HepG2 (cell line): Measurements from ENCODE around the gene CCDC106. TPM values are rescaled to one million over a fixed set of nuclear protein-coding genes. Genes with fewer than 3 reads are reported as not detected.
A peak's percentile ranks its signal among the peaks of the same experiment; 100 is the strongest.

ENCODE experiments used
- CCDC6 ChIP-seq: sonication (generic); formaldehyde crosslinking; IDR thresholded peaks from 2 replicates; pipeline ENCODE4 v1.8.1; 2022; ENCODE audit warnings: mild to moderate bottlenecking, missing genetic modification reagents, moderate library complexity
- CREB1 ChIP-seq, 2 experiments: fragments of 450-650 bp in 1 of 2; IDR thresholded peaks; 2 replicates each; pipeline ENCODE4 v1.6.1; 2016 to 2017; ENCODE audit warnings: control low read depth in 1 of 2, mild to moderate bottlenecking in 1 of 2, missing compliant biosample characterization in 1 of 2, missing genetic modification characterization in 1 of 2
- DBP ChIP-seq: sonication (generic); formaldehyde crosslinking; IDR thresholded peaks from 2 replicates; pipeline ENCODE4 v1.4.0; 2020; ENCODE audit warnings: missing genetic modification reagents; ENCODE audit errors: not compliant biosample characterization
- DNMT1 ChIP-seq: sonication (generic); formaldehyde crosslinking; IDR thresholded peaks from 2 replicates; pipeline ENCODE4 v1.5.1; 2020; ENCODE audit warnings: mild to moderate bottlenecking, missing genetic modification reagents
- EEA1 ChIP-seq: sonication (generic); formaldehyde crosslinking; IDR thresholded peaks from 2 replicates; pipeline ENCODE4 v1.5.1; 2020; ENCODE audit warnings: mild to moderate bottlenecking, missing genetic modification reagents, borderline replicate concordance
- HDAC6 ChIP-seq: fragments of 200-600 bp; sonication (generic); IDR thresholded peaks from 2 replicates; pipeline ENCODE4 v1.7.0; 2017; ENCODE audit warnings: mild to moderate bottlenecking, antibody characterized with exemption, low read length, low read depth
- HHEX ChIP-seq: IDR thresholded peaks from 2 replicates; pipeline ENCODE4 v1.6.1; 2016; ENCODE audit warnings: control low read depth
- HMGXB4 ChIP-seq, 2 experiments: sonication (generic) in 1 of 2; formaldehyde crosslinking in 1 of 2; IDR thresholded peaks; 2 replicates each; pipeline versions ENCODE4 v1.4.0 to v1.6.1; 2018 to 2020; ENCODE audit warnings: missing genetic modification reagents in 2 of 2, borderline replicate concordance in 1 of 2, low read depth in 1 of 2, mild to moderate bottlenecking in 1 of 2, missing biosample characterization in 1 of 2
- MAX ChIP-seq: IDR thresholded peaks from 2 replicates; pipeline ENCODE4 v1.6.1; 2012; ENCODE audit warnings: inconsistent platforms
- NPAS2 ChIP-seq: sonication (generic); formaldehyde crosslinking; IDR thresholded peaks from 2 replicates; pipeline ENCODE4 v1.8.0; 2022; ENCODE audit warnings: mild to moderate bottlenecking, missing genetic modification reagents, borderline replicate concordance
- ZBTB20 ChIP-seq: sonication (generic); formaldehyde crosslinking; IDR thresholded peaks from 2 replicates; pipeline ENCODE4 v1.8.1; 2023; ENCODE audit warnings: missing genetic modification reagents, low read depth, mild to moderate bottlenecking, borderline replicate concordance
- ZBTB42 ChIP-seq: sonication (generic); formaldehyde crosslinking; IDR thresholded peaks from 2 replicates; pipeline ENCODE4 v1.5.0; 2020; ENCODE audit warnings: mild to moderate bottlenecking, missing genetic modification reagents
- ZFY ChIP-seq: sonication (generic); formaldehyde crosslinking; IDR thresholded peaks from 2 replicates; pipeline ENCODE4 v1.4.0; 2020; ENCODE audit warnings: missing genetic modification reagents
- ZMYM2 ChIP-seq: sonication (generic); formaldehyde crosslinking; IDR thresholded peaks from 2 replicates; pipeline ENCODE4 v1.8.0; 2022; ENCODE audit warnings: mild to moderate bottlenecking, missing genetic modification reagents
- ZMYM4 ChIP-seq: sonication (generic); formaldehyde crosslinking; IDR thresholded peaks from 2 replicates; pipeline ENCODE4 v1.8.1; 2023; ENCODE audit warnings: mild to moderate bottlenecking, missing genetic modification reagents
- ZNF883 ChIP-seq: sonication (generic); formaldehyde crosslinking; IDR thresholded peaks from 2 replicates; pipeline ENCODE4 v1.5.1; 2020; ENCODE audit warnings: mild to moderate bottlenecking, missing genetic modification reagents; ENCODE audit errors: not compliant biosample characterization
- polyA plus RNA-seq, 8 experiments: library from polyadenylated mRNA; depleted of rRNA in 3 of 8; stranded (reverse) in 7 of 8; unstranded in 1 of 8; fragments of >200 nt; fragmentation: Illumina TruSeq in 4 of 8; extraction: Trizol in 4 of 8; gene quantifications; 2 replicates each; pipeline versions ENCODE4 v1.2.1 to v1.2.3, GENCODE V29; 2011 to 2016; ENCODE audit warnings: low read depth in 4 of 8, missing spikeins in 1 of 8, mixed read lengths in 1 of 8; ENCODE audit not compliant: insufficient read depth in 1 of 8
- total RNA-seq, 5 experiments: library from RNA; depleted of rRNA; stranded (reverse); fragments of >200 nt; fragmentation: Illumina TruSeq; extraction: Trizol; gene quantifications; 2 replicates each; pipeline ENCODE4 v1.2.3, GENCODE V29; 2016; ENCODE audit warnings: low read depth in 1 of 5
- TF ChIP-seq, protein P1 (sequence below): sonication (generic); formaldehyde crosslinking; IDR thresholded peaks from 2 replicates; pipeline ENCODE4 v1.4.0; 2020; ENCODE audit warnings: missing genetic modification reagents
- TF ChIP-seq, protein P2 (sequence below): sonication (generic); formaldehyde crosslinking; conservative IDR thresholded peaks from 2 replicates; pipeline ENCODE4 v1.4.0; 2020; ENCODE audit warnings: mild to moderate bottlenecking, missing genetic modification reagents, moderate library complexity

Gene CCDC106
- total and polyA plus RNA-seq, 2 of the 13 experiments (the other 11 are each of a cell fraction or from before 2014, with no cell fraction given) = 4.7 to 8.8 TPM

- TF ChIP-seq, protein P1, sequence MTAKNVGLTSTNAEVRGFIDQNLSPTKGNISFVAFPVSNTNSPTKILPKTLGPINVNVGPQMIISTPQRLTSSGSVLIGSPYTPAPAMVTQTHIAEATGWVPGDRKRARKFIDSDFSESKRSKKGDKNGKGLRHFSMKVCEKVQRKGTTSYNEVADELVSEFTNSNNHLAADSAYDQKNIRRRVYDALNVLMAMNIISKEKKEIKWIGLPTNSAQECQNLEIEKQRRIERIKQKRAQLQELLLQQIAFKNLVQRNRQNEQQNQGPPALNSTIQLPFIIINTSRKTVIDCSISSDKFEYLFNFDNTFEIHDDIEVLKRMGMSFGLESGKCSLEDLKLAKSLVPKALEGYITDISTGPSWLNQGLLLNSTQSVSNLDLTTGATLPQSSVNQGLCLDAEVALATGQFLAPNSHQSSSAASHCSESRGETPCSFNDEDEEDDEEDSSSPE = no peak
- no peak for TF ChIP-seq ZBTB42 (CRISPR knock-in tag)
- TF ChIP-seq, protein P2, sequence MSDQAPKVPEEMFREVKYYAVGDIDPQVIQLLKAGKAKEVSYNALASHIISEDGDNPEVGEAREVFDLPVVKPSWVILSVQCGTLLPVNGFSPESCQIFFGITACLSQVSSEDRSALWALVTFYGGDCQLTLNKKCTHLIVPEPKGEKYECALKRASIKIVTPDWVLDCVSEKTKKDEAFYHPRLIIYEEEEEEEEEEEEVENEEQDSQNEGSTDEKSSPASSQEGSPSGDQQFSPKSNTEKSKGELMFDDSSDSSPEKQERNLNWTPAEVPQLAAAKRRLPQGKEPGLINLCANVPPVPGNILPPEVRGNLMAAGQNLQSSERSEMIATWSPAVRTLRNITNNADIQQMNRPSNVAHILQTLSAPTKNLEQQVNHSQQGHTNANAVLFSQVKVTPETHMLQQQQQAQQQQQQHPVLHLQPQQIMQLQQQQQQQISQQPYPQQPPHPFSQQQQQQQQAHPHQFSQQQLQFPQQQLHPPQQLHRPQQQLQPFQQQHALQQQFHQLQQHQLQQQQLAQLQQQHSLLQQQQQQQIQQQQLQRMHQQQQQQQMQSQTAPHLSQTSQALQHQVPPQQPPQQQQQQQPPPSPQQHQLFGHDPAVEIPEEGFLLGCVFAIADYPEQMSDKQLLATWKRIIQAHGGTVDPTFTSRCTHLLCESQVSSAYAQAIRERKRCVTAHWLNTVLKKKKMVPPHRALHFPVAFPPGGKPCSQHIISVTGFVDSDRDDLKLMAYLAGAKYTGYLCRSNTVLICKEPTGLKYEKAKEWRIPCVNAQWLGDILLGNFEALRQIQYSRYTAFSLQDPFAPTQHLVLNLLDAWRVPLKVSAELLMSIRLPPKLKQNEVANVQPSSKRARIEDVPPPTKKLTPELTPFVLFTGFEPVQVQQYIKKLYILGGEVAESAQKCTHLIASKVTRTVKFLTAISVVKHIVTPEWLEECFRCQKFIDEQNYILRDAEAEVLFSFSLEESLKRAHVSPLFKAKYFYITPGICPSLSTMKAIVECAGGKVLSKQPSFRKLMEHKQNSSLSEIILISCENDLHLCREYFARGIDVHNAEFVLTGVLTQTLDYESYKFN (CRISPR knock-in tag) = no peak
- TF ChIP-seq ZMYM2 (CRISPR knock-in tag) = no peak
- no peak for TF ChIP-seq CREB1 (IDR thresholded peaks at IDR 0.05)
- 0 out of 2 replicates have a peak, but pooled peaks have one; percentile 16 for TF ChIP-seq CREB1 (CRISPR knock-in tag; IDR thresholded peaks at IDR 0.05)
- 0 out of 2 replicates have a peak, but pooled peaks have one; percentile 58 for TF ChIP-seq DNMT1 (CRISPR knock-in tag)
- no peak for TF ChIP-seq DBP (CRISPR knock-in tag)
- peak; percentile 45 for TF ChIP-seq ZNF883 (CRISPR knock-in tag)
- TF ChIP-seq ZFY = peak; percentile 59
- TF ChIP-seq HDAC6 = no peak
- 0 out of 2 replicates have a peak, but pooled peaks have one; percentile 41 for TF ChIP-seq ZBTB20 (CRISPR knock-in tag)
- no peak for TF ChIP-seq HHEX
- TF ChIP-seq NPAS2 = no peak
- no peak for TF ChIP-seq ZMYM4
- no peak for TF ChIP-seq CCDC6 (CRISPR knock-in tag)
- TF ChIP-seq EEA1 (CRISPR knock-in tag) = peak; percentile 25; the same call in 1 of the 2 replicates
- TF ChIP-seq MAX = peak; percentile 56; the same call in 1 of the 2 replicates
- peak; percentile 77 to 84 for TF ChIP-seq HMGXB4 (CRISPR knock-in tag; IDR thresholded peaks at IDR 0.05; ENCODE audit: borderline replicate concordance in 1 of 2, low read depth in 1 of 2)
Observed at GRCh38 chr19:55605637-55606470, 42.2 kb upstream of the CCDC106 start, which contains the start of gene ZNF865 (continued).
